HG03469 (cell line): ENCODE data around the gene MACROD2.
"Not testable (repeated sequence)": the region's sequence is repeated elsewhere in the genome, so short reads cannot be mapped to it uniquely, and the experiment has no call there.

Source experiments
- ATAC-seq: cut with Tn5 transposase; IDR thresholded peaks from one replicate; pipeline ENCODE4 v1.9.1; 2021; ENCODE audit warnings: mild to moderate bottlenecking, moderate library complexity, moderate number of reproducible peaks; ENCODE audit not compliant: unreplicated experiment

MACROD2 gene

DNA sequence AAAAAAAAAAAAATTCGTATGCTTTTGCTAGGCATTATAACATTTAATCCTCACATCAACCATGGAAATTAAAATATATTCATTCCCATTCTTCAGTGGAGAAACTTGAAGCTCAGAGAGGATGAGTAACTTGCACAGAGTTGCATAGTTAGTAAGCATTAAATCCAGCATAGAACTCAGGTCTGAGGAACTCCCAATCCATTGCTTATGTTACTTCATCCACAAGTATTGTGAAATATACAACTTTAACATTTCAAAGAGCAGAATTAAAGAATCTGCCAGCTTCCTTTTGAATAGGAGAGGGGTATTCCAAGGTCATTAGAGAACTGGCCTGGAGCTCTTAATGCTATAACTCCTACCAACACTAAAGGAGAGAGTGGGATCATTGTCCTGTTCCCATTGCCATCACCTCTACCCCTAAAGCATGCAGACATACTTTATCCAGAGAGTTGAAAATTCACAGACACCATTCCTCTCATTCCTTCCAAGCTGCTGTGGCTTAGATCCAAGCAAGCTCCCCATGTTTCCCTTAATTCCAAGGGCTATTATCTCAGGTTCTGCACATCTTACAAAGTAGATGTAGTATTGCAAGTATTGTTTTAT lies 250.2 kb downstream of the MACROD2 start:
- no peak for ATAC-seq

DNA sequence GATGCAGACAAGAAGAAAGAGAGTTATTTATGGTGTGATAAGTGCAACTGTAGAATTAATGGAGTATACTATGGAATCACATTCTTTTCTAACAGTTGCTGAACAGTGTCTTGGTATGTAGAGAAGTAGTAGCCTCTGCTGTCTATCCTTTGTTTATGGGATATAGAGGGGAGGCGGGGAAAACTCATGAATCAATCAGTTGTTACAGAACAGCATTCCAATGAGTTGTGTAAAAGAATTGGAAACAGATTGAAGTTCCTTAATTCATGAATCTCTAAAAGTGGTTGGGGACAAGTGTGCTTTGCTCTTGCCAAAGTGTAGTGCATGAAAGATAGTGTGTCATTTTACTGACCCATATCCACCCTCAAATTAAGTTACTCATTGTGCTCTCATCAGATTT lies 264.4 kb downstream of the MACROD2 start:
- no peak for ATAC-seq

DNA sequence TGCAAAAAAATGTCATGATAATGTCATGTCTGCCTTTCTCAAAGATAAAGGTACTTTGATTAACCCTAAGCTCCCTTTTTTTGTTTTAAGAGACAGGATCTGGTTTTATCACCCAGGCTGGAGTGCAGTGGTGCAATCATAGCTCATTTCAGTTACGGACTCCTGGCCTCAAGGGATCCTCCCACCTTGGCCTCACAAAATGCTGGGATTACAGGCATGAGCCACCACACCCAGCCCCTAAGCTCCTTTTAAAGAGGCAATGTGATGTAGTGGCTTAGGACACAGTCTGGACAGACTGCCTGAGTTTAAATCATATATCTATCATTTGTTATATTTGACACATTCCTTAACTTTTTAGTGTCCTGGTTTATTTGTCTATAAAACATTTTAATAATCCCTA lies 265.1 kb downstream of the MACROD2 start:
- ATAC-seq = no peak

DNA sequence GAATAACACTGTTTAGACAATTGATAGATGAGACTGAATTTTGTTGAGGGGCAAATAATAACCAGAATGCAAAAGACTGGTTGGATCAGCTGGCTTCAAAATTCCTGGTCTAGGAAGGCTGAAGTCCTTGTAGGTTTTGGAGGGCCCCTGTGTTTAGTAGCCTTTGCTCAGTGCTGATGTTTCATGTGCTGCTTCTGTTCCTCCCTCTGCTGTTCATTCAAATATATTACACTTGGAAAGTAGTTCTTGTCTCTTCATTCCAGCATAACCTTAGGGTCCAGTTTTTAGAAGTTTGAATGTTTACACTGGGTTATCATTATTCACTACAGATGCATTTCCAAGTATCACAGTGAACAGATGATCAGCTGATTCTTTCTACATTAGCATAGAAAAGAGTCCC lies 269.6 kb downstream of the MACROD2 start:
- no peak for ATAC-seq

DNA sequence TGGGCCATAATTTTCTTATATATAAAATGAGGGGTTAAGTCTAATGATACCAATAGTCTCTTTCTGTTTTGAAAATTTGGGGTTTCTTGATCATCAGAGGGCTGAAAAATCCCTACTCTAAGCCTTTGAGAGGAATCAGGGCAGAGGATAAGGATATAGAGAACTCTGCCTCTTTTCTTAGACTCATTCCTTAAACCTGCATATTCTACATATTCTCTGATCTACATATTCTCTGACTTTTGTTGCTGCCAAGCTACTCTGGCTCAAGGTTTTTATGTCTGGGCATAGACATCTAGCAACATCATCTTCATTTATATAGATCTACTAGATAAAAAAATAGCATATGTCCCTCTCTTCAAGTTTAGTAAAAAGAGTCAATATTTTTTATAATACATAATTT lies 270.9 kb downstream of the MACROD2 start:
- no peak for ATAC-seq

DNA sequence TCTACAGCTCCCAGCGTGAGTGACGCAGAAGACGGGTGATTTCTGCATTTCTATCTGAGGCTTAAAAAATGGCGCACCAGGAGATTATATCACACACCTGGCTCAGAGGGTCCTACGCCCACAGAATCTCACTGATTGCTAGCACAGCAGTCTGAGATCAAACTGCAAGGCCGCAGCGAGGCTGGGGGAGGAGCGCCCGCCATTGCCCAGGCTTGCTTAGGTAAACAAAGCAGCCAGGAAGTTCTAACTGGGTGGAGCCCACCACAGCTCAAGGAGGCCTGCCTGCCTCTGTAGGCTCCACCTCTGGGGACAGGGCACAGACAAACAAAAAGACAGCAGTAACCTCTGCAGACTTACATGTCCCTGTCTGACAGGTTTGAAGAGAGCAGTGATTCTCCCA lies 275.4 kb downstream of the MACROD2 start:
- not testable (repeated sequence) for ATAC-seq

DNA sequence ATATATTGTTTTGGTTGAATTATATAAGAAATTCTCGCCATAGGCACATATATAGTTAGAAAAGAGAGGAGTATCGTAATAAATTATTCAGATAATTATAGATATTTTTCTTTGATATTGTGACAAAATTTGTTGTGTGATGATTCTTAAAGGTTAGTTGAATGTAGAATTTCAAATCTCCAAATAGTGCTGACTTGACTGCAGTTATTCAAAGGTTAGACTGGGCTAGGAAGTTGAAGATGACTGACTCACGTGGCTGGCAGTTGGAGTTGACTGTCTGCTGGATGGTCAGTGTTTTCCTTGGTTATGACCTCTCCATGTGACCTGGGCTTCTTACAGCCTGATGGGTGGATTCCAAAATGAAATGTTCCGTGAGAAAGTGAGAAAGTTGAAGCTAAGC lies 286.8 kb downstream of the MACROD2 start:
- no peak for ATAC-seq

DNA sequence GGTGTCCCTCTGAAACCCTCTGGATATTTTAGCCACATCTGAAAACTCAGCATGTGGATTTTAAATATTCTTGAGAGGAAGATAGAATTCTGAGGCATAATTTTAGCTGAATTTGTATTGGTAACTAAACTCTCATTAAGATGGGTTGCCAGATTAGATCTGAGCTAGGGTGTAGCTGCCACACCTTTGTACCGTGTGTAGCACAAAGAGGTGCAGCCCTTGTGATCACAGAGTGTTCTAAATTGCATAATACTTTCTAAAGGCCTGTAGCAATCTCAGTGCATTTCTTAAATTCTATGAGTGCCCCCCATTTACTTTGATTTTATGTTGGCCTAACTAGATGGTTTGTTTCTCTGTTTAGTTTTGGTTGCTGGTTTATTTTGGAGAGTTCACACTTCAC lies 289.1 kb downstream of the MACROD2 start:
- no peak for ATAC-seq

DNA sequence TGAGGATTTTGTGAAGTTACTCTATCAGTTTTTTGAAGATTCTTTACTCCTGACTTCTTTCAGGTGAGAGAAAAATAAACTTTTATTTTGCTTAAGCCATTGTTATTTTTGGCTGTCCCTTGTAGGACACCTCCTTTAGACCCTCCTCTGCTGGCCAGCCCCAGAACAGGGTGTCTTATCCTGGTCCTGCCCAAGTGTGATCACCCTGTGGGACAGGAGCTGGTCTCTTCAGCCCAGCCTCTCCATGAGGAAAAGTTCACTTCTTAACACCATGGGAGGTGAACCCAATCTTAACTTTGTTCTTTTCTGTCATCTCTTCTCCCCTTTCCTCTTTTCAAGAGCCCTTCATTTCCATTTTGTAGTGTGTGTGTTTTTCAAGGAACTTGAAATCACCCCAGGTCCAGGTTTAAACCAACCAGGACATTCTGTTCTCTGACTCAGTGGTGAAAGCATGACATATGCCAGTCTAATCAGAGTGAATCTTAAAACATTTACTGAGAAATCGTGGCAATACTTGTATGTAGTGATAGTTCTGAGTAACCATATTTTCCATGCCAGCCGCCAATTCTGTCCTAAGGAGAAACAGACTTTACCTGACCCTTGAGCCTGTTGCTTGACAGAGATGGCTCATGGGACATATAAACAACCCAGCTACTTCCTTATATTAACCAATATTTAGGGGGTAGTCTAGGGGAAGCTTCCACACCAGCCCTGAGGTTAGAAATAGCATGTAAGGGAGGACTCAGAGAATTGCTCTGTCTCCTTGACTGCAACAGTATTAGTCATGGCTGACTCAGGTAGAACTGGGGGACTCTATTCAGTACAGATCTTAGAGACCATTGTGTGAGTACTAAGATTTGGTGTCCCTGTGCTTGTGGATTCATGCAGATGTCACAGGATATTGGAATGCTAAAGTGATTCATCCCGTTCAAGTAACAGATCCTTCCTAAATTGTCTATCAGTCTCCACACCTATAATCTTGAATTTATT lies 293.3 kb downstream of the MACROD2 start:
- no peak for ATAC-seq

DNA sequence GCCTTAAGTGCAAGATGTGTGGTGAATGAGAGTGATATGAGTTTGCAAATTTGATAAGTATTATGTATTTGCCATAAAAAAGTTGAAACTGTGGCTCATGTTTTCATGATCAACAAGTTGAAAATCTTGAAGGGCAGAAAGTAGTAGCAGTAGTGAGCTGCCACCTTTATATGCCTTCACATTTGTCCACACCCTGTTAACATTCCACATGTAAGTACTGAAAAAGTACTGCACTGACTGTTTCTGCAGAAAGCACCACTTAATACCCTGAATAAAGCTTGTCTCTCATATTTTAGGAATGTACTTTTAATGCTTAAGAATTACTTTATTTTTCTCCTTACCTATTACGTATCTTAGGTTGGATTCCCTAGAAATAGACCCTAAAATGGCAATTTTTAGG lies 296.2 kb downstream of the MACROD2 start:
- no peak for ATAC-seq

DNA sequence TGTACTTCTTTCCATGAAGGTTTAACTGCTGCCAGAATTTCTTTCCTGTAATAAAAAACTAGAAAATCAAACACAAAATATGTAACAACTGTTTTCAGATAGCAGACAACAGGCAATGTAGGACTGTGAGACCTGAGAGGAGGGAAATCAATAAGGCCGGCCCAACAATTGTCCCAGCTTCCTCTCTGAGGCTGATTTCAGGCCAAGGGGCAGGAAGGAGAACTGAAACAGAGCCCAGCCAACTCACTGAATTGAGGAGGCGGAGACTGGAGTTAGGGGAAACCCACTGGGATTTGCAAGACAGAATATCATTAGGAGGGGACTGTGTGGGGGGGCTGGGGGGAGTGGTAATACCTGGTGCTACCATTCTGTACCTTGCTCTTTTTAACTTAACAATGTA lies 299.9 kb downstream of the MACROD2 start:
- no peak for ATAC-seq

DNA sequence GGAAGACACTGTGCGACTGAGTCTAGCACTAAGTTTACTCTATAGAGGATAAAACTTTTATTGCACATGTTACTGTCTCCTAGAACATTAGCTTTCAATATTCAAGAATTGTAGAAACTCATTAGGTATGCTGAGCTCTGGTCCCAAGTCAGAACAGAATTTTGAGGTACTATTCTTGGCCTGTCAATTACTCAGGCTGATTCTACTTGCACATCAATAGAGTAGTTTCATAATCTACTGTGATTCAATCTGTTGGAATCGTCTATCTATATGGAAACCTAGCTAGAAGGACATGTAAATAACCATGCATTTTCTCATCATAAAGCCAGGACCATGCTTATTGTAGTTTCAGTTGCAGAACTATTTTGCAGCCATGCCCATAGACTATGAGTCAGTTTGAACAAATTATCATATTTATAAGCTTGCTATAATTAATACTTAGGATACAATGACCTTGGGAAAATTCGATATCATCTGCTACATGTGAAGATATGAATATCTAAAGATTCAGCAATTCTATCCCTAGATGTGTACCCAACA lies 300.5 kb downstream of the MACROD2 start:
- ATAC-seq = no peak

DNA sequence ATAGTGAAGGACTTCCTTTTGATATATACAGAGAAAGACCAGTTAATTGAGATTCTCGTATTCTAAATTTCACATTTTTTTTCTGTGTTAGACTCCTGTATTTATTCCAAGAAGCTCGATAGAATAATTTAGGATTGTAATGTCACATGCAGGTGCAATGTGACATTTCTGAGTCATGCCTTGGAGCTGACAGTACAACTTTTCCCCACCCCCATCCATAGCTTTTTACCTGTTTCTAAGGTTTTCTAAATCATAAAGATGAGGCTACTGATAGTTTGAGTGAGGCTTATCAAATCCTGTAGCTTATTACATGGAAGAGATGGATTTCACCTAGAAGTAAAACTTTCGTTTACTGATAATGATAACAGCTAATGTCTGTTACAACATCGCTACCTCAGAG lies 304.5 kb downstream of the MACROD2 start:
- no peak for ATAC-seq

DNA sequence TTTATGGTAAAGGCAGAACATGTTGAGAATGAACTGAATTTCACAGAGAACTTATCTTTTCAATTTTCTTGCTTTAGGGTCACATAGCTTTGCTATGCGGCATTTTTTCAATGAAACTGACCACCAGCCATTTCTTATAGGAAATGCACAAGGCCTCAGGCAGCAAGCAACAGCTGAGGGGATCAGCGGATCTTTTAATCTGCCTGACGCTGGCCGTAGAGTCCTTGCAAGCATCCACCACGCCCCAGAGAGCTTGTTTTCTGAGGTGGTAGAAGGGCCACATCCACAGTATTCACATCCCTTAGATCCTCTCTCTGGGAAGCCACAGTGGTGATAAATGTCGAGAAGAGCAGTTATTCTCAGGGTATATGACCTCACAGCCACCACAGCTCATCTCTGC lies 307.8 kb downstream of the MACROD2 start:
- ATAC-seq = no peak

DNA sequence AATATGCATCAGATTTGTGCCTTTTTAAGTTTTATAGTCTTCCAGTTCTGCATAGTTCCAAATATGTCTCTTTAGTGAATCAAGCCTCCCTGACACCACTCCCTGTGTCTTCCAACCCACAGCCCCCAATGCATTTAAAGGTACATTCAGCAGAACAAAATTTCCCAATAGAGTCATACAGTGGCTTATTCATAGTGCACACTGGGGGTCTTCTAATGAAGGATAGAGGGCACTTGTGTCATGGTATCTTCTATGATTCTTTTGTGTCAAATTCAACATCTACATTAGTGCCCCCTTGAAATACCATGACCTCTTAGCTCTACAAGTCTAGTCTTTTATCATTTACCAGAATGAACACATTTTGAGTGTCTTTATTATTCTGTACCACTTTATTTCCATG lies 308.3 kb downstream of the MACROD2 start:
- no peak for ATAC-seq

DNA sequence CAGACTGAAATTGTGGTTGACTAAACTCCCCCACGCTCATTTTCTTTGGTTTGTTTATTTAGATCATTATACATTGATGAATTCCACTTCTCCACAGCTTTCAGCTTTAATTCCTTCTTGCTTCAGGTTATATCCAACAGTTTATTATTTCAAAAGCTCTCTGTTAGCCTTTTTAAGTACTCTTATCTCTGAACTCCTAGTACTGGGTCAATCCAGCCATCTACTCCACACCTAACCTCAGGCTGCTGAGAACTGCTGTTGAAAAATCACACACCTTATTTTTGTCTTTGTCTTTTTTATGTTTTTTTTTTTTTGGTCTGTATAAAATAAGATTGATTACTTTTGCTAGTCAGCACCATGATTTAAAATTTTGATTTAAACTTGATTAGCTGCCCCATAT lies 309.2 kb downstream of the MACROD2 start:
- ATAC-seq = no peak

DNA sequence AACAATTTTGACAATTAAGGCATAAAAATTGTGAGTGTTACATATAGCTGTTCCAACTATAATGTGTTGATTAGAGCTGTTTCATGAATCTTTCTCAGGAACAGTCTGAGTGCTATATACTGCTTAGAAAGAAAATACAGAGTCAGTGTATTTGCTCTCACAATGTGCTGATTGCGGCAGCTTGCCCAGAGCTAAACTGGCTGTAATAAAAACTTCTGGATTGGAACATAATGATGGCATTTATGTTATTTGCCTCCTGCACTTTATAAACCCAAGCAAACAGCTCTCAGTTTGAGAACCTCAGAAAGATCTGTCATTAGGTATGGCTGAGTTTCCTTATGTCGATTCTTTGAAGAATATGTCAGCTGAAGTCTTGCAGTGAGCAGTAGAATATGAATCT lies 312.6 kb downstream of the MACROD2 start:
- ATAC-seq = no peak

DNA sequence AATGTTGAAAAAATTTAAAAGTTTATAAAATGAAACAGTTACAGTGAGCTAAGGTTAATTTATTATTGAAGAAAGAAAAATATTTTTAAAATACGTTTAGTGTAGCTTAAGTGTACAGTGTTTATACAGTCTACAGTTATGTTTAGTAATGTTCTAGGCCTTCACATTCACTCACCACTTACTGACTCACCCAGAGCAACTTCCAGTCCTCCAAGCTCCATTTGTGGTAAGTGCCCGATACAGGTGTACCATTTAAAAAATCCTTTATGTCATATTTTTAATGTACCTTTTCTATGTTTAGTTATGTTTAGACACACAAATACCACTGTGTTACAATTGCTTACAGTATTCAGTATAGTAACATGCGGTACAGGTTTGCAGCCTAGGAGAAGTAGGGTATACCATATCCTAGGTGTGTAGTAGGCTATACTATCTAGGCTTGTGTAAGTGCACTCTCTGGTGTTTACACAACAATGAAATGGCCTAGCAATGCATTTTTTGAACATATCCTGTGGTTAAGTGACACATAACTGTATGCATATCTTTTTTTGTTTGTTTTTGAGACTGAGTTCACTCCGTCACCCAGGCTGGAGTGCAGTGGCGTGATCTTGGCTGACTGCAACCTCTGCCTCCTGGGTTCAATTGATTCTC lies 315.8 kb downstream of the MACROD2 start:
- no peak for ATAC-seq

DNA sequence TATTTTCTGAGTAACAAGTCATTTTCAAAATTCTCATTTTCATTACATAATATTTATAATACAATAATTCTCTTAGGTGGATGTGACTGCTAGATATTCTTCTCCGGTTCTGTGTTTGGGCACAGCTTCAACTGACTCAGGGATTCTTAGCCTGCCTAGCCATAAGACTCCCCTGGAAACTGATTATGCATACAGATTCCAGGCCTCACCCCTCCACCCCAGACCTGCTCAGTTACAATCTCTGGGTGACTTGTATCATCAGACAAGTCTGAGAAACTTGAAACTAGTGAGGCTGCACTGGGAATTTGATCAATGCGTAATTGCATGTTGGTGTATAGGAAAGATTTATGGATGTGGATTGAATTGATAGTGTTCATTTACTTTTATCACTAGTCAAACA lies 316.7 kb downstream of the MACROD2 start:
- ATAC-seq = no peak

DNA sequence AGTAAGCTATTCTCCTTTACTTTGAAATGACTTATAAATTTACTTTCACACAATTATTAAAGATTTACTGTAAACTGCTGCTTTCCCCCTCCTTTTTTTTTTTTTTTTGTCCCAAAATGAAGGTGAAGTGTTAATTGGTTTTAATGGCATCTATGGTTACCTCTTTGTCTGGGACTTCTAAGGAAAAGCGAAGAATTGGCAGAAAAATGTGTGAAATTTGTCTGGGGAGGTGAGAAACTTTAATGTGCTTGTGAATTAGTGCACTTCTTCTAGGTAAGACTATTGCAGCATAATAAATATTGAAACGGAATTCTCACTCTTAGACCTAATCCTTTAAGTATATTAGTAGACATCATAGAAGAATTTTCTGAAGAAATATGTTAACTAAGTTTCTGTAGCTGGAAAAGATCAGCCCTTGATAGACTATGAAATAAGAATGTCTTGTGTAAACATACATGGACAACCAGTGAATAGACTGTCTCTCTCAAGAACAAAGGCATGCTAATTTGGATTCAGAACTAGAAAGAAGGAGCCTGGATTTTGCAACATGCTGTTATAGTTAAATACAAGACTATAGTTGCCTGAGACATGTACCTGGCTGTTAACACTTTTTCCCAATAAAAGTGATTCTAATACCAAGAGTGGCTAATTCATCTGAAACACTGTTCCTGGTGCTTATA lies 318.2 kb downstream of the MACROD2 start:
- ATAC-seq = no peak

DNA sequence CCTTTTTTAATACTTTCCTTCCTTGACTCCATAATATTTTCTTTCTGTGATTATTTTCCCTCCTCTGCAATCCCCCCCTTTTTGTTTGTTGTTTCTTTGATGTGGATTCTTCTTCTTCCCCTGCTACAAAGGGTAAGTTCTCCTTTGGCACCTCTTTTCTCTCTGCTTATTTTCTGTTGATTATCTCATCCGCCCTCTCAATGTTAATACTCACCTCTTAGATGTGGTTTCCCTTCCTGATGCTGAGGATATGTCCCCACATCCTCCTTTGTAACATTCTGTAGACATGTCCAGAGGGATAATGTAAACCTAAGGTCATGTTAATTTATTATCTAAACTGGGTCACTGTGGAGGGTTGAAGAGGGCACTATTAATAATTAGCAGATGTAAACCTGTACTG lies 324.4 kb downstream of the MACROD2 start:
- ATAC-seq = no peak
